CD14-positive monocyte (primary cell): ENCODE measurements around the gene MCF2. TPM values are rescaled to one million over a fixed set of nuclear protein-coding genes. Genes with fewer than 3 reads are reported as not detected.

Experiments
- DNase-seq, 3 donors: peaks; one replicate each; pipeline ENCODE4 v3.0.0-alpha.2; 2011 to 2022
- H2AFZ ChIP-seq: 2 replicates; pipeline ENCODE4 v1.6.0; 2012; ENCODE audit warnings: mild to moderate bottlenecking, low read depth, low read length, inconsistent platforms; ENCODE audit not compliant: insufficient read depth, poor library complexity, severe bottlenecking
- H3K27ac ChIP-seq, 2 donors: 1 replicate in 1 of 2; 2 replicates in 1 of 2; pipeline ENCODE4 v1.5.1; 2012 to 2013; ENCODE audit warnings: low read length in 2 of 2, control low read depth in 1 of 2, inconsistent platforms in 1 of 2, low read depth in 1 of 2, mild to moderate bottlenecking in 1 of 2
- H3K27me3 ChIP-seq, 2 donors: one replicate each; pipeline versions ENCODE4 v1.6.0 to v1.6.1; 2011 to 2013; ENCODE audit warnings: low read length in 2 of 2; ENCODE audit not compliant: control insufficient read depth in 2 of 2, insufficient read depth in 2 of 2
- H3K36me3 ChIP-seq, 2 donors: replicated peaks in 1 of 2; 1 replicate in 1 of 2; 2 replicates in 1 of 2; pipeline versions ENCODE4 v1.5.1 to v1.6.1; 2012 to 2013; ENCODE audit warnings: low read length in 2 of 2, control low read depth in 1 of 2, inconsistent platforms in 1 of 2, mild to moderate bottlenecking in 1 of 2; ENCODE audit not compliant: insufficient read depth in 2 of 2, control insufficient read depth in 1 of 2
- H3K4me1 ChIP-seq, 2 donors: 1 replicate in 1 of 2; 2 replicates in 1 of 2; pipeline versions ENCODE4 v1.5.1 to v1.6.1; 2012 to 2013; ENCODE audit warnings: low read length in 2 of 2, control low read depth in 1 of 2, inconsistent platforms in 1 of 2, mild to moderate bottlenecking in 1 of 2, moderate library complexity in 1 of 2; ENCODE audit not compliant: insufficient read depth in 2 of 2, control insufficient read depth in 1 of 2
- H3K4me2 ChIP-seq: replicated peaks from 2 replicates; pipeline ENCODE3; 2012; ENCODE audit warnings: low read length, moderate library complexity, mild to moderate bottlenecking; ENCODE audit not compliant: poor library complexity, severe bottlenecking; ENCODE audit errors: extremely low read depth
- H3K4me3 ChIP-seq, 3 experiments: fragments of 200-600 bp in 1 of 3; sonication (generic) in 1 of 3; replicated peaks in 1 of 3; 1 replicate in 2 of 3; 2 replicates in 1 of 3; pipeline ENCODE4 v1.5.1; 2011 to 2013; ENCODE audit warnings: low read length in 3 of 3, mild to moderate bottlenecking in 3 of 3, control low read depth in 2 of 3, low read depth in 2 of 3, inconsistent platforms in 1 of 3, moderate library complexity in 1 of 3
- H3K79me2 ChIP-seq: 2 replicates; pipeline ENCODE4 v1.6.0; 2012; ENCODE audit warnings: mild to moderate bottlenecking, control low read depth, inconsistent platforms, low read length, moderate library complexity; ENCODE audit not compliant: insufficient read depth
- H3K9ac ChIP-seq: 2 replicates; pipeline ENCODE4 v1.6.0; 2017; ENCODE audit warnings: low read length, mild to moderate bottlenecking; ENCODE audit not compliant: insufficient read depth, poor library complexity, severe bottlenecking
- H3K9me3 ChIP-seq, 2 donors: replicated peaks in 1 of 2; 1 replicate in 1 of 2; 2 replicates in 1 of 2; pipeline versions ENCODE4 v1.5.1 to v1.6.1; 2012 to 2013; ENCODE audit warnings: low read length in 2 of 2, control low read depth in 1 of 2; ENCODE audit not compliant: control insufficient read depth in 1 of 2, insufficient read depth in 1 of 2
- H4K20me1 ChIP-seq: 2 replicates; pipeline ENCODE4 v1.6.0; 2012; ENCODE audit warnings: mild to moderate bottlenecking, low read length, control low read depth, moderate library complexity; ENCODE audit not compliant: insufficient read depth
- H3K27ac Mint-ChIP-seq, 7 donors: one replicate each; pipeline ENCODE4 v1.8.0; 2020; ENCODE audit warnings: mild to moderate bottlenecking in 7 of 7, mixed read lengths in 7 of 7, moderate library complexity in 6 of 7, inconsistent platforms in 2 of 7
- H3K27me3 Mint-ChIP-seq, 3 donors: one replicate each; pipeline ENCODE4 v1.8.0; 2021 to 2022; ENCODE audit warnings: low read depth in 3 of 3, mild to moderate bottlenecking in 3 of 3, mixed read lengths in 3 of 3, moderate library complexity in 3 of 3, inconsistent platforms in 1 of 3
- H3K36me3 Mint-ChIP-seq, 2 donors: one replicate each; pipeline ENCODE4 v1.8.0; 2020; ENCODE audit warnings: mixed read lengths in 2 of 2, inconsistent platforms in 1 of 2, mild to moderate bottlenecking in 1 of 2
- H3K4me1 Mint-ChIP-seq: one replicate; pipeline ENCODE4 v1.8.0; 2020; ENCODE audit warnings: mild to moderate bottlenecking, mixed read lengths
- H3K4me3 Mint-ChIP-seq, 2 donors: one replicate each; pipeline ENCODE4 v1.8.0; 2020; ENCODE audit warnings: mild to moderate bottlenecking in 2 of 2, mixed read lengths in 2 of 2, moderate library complexity in 1 of 2
- H3K9me3 Mint-ChIP-seq, 7 donors: one replicate each; pipeline ENCODE4 v1.8.0; 2020 to 2022; ENCODE audit warnings: mixed read lengths in 7 of 7, mild to moderate bottlenecking in 6 of 7, moderate library complexity in 6 of 7, inconsistent platforms in 2 of 7
- CTCF ChIP-seq: fragments of 200-600 bp; IDR thresholded peaks from one replicate; pipeline ENCODE4 v1.8.0; 2022; ENCODE audit warnings: antibody characterized with exemption, mild to moderate bottlenecking
- WGBS: methylation state at CpG from one replicate; pipeline ENCODE4 v1.1.5; 2013; ENCODE audit warnings: missing lambda C conversion rate; ENCODE audit not compliant: insufficient coverage; 5-methylcytosine and 5-hydroxymethylcytosine counted together
- intact Hi-C, 2 donors: fragments of 100-400 bp; cut with micrococcal nuclease; formaldehyde crosslinking; loops; one replicate each; pipeline versions ENCODE4 v1.15.0 to v1.15.1; 2023
- polyA plus RNA-seq, 3 donors: library from polyadenylated mRNA; depleted of rRNA in 1 of 3; unstranded in 2 of 3; stranded (reverse) in 1 of 3; fragments of 300-500 nt in 2 of 3; fragments of >200 nt in 1 of 3; fragmentation: Illumina TruSeq in 2 of 3; gene quantifications; 1 replicate in 2 of 3; 2 replicates in 1 of 3; pipeline ENCODE4 v1.2.3, GENCODE V29; 2012 to 2021

Gene MCF2
- polyA plus RNA-seq, 3 donors, result 0.40 TPM; not detected in 2

GRCh38 chrX:139639253-139639652 is 68.7 kb downstream of the MCF2 start:
- TF ChIP-seq CTCF, result no peak
- H3K4me3 ChIP-seq, result no peak overlapping the region
- H3K4me2 ChIP-seq, result no peak overlapping the region
- H3K4me1 Mint-ChIP-seq, result no peaks in the 10 kb centered on the region
- no peaks in the 10 kb centered on the region for H3K4me1 ChIP-seq
- H3K9ac ChIP-seq, result no peak overlapping the region
- no peaks in the 10 kb centered on the region for H3K36me3 ChIP-seq
- no peak for DNase-seq
- no peaks in the 10 kb centered on the region for H3K9me3 ChIP-seq
- H3K27me3 ChIP-seq, result peaks cover 0 to 2% of the 10 kb centered on the region in 2 donors
- no peak overlapping the region for H3K27ac ChIP-seq
- H3K27me3 Mint-ChIP-seq, result peaks cover 0 to 5% (median 3%) of the 10 kb centered on the region in 3 donors
- intact Hi-C loops, result no loop called here
- WGBS, result 86% methylated on average over 3 of the region's 8 CpGs
- H3K79me2 ChIP-seq, result no peaks in the 10 kb centered on the region
- no peaks in the 10 kb centered on the region for H3K9me3 Mint-ChIP-seq
- no peaks in the 10 kb centered on the region for H3K36me3 Mint-ChIP-seq
- no peak overlapping the region for H3K27ac Mint-ChIP-seq
- no peaks in the 10 kb centered on the region for H4K20me1 ChIP-seq
- no peak overlapping the region for H3K4me3 Mint-ChIP-seq
- H2AFZ ChIP-seq, result no peak overlapping the region

- Histone ChIP-seq H3K27me3 (peaks cover 0 to 2% of the 10 kb centered on the region in 2 donors), H2AFZ (no peak overlapping the region), H3K9me3 (no peaks in the 10 kb centered on the region), H3K4me2 (no peak overlapping the region), H3K27ac (no peak overlapping the region), H3K4me3 (no peak overlapping the region), H4K20me1 (no peaks in the 10 kb centered on the region), H3K36me3 (no peaks in the 10 kb centered on the region), H3K79me2 (no peaks in the 10 kb centered on the region), H3K9ac (no peak overlapping the region), H3K4me1 (no peaks in the 10 kb centered on the region)
- Mint-ChIP-seq H3K27ac (no peak overlapping the region), H3K9me3 (peaks cover 0 to 7% (median 0%) of the 10 kb centered on the region in 7 donors), H3K27me3 (peaks cover 0 to 4% (median 3%) of the 10 kb centered on the region in 3 donors), H3K4me1 (no peaks in the 10 kb centered on the region), H3K36me3 (no peaks in the 10 kb centered on the region), H3K4me3 (no peak overlapping the region)
- DNase-seq, result no peak
- no CpG with 5 or more reads among the region's 1 CpG for WGBS
- intact Hi-C loops, result no loop called here
- TF ChIP-seq CTCF, result no peak
Measured at GRCh38 chrX:139600105-139600504, 107.9 kb downstream of the MCF2 start.
